ENCODE data around the gene SORD.

DNA sequence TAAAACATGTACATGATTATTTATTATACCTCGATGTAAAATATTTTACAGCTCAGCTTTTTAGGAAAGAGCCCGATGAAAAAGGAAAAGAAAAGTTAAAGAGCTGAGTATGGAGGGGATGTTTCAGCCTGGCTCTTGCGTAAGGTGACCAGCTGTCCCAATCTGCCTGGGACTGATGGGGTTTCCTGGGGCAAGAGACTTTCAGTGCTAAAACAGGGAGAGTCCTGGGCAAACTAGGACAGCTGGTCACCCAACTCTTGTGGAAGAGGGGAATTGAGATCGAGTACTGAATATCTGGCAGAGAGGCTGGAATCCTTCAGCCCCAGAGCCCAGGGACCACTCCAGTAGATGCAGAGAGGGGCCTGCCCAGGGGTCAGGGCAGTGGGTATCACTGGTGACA lies 70.0 kb downstream of the SORD start:
- TF ChIP-seq, protein P1, sequence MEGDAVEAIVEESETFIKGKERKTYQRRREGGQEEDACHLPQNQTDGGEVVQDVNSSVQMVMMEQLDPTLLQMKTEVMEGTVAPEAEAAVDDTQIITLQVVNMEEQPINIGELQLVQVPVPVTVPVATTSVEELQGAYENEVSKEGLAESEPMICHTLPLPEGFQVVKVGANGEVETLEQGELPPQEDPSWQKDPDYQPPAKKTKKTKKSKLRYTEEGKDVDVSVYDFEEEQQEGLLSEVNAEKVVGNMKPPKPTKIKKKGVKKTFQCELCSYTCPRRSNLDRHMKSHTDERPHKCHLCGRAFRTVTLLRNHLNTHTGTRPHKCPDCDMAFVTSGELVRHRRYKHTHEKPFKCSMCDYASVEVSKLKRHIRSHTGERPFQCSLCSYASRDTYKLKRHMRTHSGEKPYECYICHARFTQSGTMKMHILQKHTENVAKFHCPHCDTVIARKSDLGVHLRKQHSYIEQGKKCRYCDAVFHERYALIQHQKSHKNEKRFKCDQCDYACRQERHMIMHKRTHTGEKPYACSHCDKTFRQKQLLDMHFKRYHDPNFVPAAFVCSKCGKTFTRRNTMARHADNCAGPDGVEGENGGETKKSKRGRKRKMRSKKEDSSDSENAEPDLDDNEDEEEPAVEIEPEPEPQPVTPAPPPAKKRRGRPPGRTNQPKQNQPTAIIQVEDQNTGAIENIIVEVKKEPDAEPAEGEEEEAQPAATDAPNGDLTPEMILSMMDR (IDR thresholded peaks at IDR 0.05; ENCODE audit: extremely low read depth in 1 of 2, insufficient read depth in 1 of 2, low read depth in 1 of 2, low read length in 2 of 2): no peak
- TF ChIP-seq POLR2AphosphoS5 (IDR thresholded peaks at IDR 0.05; ENCODE audit: insufficient read depth, low read depth, low read length): no peak

All from endothelial cell of umbilical vein (primary cell).